GM21786 (cell line): Measurements from ENCODE around the gene MBL2.

Source experiments
- ATAC-seq: cut with Tn5 transposase; IDR thresholded peaks from one replicate; pipeline ENCODE4 v1.9.1; 2021; ENCODE audit not compliant: unreplicated experiment

The MBL2 gene

DNA sequence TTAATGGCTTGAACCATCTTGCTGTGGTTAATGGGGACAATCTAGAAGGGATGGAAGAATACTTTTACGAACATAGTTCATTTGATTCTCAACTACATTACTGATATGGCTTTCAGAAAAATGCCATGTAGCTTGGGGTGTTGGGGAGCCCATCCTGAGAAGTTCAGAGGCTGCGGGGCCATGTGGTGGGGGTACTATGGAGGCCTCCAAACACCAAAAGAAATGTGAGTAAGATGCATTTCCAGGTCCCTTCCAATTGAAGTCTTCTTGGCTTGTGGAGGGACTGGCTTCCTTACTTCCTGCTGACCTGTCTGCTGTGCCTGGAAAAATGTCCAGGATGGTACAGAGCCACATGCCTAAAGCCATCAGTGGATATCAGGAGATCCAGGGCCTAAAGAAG is 1.6 kb upstream of the MBL2 start:
- ATAC-seq, result no peak

DNA sequence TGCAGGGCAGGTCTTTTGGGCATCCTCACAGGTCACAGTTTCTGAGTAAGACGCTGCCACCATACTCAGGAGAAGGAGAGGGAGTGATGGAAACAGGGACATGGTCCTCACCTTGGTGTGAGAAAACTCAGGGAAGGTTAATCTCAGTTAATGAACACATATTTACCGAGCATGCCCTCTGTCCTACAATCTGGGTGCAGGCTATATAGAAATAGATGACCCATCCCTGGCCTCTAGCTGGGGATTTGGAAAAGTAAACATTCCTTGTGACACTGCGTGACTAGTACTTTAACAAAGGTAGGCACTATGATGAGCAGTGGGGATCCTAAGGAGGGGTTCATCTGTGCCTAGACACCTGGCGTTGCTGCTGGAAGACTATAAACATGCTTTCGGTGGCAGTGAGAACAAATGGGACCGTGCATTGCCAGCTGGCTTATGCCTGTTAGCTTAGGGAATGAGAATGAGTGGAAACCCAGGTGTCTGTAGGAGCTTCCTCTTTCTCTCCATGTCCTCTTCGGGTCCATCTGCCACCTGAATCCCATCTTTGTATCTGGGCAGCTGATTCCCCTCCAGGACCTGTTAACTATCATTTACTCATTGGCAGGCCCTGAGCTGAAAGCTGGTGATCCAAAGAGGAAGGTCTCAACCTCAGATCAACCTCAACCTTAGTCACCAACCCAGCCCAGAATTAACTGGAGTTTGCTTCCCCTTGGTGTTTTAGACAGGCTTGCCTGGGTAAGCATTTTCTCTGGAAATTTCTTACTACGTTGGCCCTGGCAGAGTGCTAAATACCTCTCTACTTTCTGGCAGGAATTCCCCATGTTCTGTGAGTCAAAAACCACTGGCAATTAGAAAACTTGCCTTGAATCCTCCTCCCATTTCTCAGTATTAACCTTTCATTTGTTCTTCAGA is 794 bp downstream of the MBL2 start:
- no peak for ATAC-seq

DNA sequence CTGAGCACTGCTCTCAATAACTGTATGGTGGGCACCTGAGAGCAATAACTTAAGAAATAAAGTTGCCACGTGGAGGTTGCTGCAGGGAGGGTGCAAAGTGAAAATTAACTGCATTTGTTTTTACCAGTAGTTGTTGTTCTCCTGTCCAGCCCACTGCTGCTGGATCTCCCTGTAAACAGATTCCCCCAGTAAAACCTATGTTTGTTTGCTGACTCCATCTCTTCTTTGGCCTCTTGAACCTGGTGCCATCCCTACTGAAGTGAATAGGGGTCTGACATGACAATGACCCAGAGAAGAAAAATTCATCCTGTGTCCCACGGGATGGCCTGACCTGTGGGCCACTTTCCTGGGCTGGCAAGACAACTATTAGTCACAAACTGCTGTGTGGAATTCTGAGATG is 1.7 kb downstream of the MBL2 start:
- ATAC-seq, result no peak

DNA sequence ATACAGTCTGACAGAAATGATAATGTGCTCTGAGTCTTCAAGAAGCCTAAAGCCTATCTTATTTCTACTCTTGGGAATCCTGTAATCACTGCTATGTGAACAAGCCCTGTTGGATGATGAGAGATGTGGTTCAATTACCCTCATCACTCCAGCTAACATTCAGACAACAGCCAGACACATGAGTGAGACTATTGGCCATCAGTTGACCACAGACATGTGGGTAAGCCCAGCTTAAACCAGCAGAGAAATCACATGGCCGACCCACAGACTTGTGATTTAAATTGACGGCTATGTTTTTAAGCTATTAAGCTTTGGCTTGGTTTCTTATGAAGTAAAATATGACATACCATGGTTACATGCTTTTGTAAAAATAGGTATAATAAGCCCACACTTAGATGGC is 2.6 kb downstream of the MBL2 start:
- ATAC-seq, result no peak

DNA sequence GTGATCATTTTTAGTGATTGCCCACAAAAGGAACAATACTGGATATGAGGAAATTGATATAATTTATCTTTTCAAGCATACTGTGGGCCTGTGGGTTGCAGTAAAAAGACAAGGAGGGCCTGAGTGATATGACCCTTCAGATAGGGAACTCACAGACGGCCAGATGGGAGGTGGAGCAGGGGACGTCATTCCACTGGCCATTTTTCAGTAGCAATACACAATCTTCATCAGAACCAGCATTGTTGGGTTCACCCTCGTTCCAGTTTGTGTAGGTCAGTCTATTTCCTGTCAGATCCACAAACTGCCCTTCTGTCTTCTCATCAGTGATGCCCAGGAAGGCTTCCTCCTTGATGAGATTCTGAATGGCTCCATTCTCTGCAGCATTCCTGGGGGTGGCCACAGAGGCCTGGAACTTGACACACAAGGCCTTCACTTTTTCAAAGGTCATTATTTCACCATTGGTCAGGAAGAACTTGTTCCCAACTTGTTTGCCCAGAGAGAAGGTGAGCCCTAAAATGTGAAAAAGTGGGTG is 4.5 kb downstream of the MBL2 start:
- no peak for ATAC-seq

DNA sequence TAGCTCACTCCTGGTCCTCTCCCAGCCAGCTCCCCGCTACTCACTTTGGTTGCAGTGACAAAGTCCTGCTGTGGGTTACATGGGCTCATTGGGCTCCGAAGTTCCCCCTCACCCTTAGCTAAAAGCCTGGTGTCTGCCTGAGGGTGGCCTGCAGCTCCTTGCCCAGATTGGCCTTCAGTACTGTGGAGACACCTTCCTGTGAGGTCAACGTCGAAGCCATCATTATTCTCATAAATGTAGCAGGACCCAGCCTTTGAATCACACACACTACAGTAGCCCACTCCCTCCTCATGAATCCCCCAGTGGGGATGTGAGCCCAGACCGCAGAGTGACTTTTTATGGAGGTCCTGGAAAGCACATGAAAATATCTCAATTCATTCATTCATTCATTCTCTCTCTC is 10.5 kb downstream of the MBL2 start:
- ATAC-seq, result no peak

DNA sequence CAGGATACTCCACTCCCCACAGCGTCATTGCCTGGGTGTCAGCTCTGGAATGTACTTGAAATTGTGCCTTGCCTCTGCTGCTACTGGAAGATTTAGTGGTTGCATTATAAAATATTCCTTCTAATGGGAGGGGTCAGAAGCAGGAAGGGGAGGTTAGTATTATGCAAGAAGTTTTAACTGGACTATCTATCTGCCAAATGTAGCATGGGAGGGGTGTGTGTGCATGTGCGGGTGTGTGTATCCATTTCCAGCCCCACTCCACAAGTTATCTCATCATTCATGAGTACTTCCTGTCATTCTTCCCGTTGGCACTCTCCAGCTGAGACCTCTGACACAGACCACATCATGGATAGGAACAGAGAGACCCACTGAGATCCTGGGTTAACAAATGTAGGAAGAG is 13.4 kb downstream of the MBL2 start:
- no peak for ATAC-seq

DNA sequence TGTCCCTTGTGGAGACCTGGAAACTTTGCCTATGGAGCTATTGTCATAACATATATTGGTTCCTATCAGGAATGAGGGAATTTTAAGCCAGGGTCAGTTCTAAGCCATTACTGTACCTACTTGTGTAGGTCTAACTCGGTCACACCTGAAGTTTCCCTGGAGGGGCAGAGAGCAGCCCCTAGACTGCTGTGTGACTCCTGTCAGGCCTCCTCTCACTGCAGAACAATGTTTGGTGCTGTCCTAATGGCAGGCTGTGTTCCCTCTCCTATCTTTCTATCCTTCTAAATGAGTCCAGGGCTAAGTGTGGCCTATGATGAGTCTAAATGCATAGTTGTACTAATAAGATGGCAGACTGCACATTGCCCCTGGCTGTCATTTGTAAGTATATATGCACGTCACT is 14.2 kb downstream of the MBL2 start:
- ATAC-seq, result no peak

DNA sequence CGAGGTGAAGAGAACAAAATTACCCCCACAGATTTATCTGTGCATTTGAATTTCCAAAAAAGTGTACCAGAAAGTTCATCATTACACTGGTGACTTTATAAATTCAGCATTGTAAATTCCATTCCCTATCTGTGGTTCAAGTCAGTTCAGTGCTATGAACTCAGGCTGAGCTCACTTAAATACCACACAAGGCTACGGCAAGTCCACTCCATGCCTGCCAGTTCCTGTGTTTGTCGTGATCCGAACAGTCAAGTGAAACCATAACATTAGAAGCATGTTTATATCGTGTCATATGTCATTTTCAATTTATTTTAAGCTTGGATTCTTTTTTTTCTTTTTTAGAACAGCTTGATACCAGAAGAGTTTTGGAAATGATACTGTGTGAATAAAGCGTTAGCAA is 14.8 kb downstream of the MBL2 start:
- ATAC-seq, result no peak

DNA sequence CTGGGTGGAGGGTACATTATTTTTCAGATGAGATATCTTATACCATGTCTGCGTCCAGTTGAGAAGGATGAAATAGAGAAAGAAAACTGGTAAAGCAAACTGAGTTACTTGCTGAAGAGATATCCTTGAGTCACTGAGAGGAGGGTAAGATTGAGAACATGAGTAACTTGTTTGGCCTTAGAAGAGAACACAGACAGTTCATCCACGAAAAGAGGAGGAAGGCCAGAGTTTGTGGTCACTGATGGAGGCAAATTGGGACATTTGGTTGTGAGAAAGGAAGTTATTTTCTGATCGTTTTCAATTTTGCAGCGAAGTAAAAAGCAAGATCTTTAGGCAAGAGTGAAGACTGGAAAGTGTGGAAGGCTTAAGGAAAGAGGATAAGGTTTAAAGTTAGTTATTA is 15.6 kb downstream of the MBL2 start:
- no peak for ATAC-seq

DNA sequence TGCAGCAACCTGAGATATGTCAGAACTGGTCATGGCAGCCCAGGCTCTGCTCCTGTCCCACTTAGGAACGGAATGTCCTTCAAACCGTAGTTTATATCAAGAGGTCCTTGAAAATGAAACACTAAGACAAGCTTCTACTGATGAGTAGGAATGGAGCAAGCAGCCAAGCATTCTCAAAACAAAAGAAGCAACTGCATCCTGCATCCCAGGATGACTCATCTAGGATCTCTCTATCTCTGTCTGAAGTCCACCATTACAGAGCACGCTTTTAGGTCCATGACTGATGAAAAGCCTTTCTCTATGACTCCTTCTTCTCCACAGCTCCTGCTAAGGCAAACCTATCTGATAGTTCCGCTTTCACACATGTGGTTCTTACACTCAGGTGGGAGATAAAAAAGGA is 16.3 kb downstream of the MBL2 start:
- ATAC-seq, result no peak

DNA sequence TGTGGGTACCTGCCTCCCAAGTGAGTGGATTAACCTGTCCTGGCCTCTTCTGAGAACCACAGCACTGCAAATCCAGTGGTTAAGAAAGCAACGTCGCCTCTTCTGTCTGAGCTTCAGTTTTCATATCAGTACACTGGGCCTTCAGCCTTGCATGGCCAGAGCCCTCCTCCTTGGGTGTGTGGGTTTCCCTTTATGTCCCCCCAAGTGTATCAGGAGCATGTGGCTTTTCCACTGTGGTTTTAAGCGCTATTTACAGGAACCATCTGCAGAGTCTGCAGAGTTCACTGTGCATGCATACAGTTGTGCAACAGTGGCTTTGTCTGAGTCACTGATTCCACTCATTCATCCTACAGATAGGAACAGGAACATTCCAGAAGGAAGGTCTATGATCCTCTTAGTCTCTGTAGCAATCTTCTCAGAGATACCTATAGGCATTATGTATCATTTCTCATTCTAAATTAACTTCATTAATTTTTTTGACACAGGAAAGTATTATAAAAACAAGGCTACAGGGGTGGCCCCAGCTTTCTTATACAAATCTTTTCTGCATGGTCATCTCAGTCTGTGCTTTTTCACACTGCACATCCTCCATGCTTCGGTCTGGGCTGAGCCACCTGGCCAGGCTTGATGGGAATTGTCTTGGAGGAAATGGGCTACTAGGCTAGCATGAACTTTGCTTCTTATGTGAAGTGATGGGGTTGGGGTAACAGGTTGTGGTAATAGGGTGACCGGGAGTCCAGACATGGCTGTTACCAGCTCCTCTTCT is 17.1 kb downstream of the MBL2 start:
- no peak for ATAC-seq

DNA sequence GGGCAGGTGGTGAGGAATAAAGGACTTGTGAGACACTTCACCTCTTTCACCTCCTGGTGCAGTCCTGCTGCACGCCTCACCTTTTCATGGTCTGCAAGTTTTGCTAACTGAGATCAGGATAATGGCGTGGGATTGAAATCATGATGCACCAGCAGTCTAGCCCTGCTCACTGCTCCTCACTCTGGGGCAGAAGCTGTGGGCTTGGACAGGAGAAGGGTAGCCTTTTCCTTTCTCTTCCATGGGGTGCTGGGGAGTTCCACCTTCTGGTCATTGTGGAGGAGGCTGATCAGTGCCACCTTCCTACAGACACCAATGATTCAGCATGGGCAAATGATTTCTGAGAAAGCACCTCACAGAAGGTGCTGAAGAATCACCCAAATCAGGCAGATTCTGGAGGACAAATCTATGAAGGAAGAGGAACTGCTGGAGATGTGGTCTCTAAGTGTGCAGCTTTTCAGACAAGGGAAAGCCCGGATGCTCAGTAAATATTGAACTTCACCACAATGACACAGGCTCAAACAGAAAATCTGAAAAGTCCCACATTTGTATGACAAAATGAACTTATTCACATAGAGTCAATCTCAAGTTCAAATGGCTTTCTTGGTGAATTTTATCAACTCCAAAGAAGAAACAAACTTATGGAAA is 19.7 kb downstream of the MBL2 start:
- ATAC-seq, result no peak

DNA sequence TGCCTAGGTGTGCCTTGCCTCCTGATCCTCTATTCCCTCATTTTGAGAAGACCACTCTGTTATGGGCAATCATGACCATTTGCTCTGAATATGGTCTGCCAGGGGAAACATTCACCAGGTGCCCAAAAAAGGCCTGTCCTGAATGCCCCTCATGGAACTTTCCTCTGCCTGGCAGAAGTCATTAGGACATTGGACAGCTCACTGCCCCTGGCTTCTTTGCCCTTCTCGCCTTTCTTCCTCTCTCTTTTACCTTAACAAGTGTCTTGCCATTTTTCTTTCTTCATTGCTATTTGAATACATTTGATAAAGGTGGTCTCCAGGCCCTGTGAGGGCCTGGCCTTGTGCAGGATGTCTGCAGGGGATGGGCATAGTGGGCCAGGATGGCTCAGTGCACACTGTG is 20.3 kb downstream of the MBL2 start:
- ATAC-seq, result no peak

DNA sequence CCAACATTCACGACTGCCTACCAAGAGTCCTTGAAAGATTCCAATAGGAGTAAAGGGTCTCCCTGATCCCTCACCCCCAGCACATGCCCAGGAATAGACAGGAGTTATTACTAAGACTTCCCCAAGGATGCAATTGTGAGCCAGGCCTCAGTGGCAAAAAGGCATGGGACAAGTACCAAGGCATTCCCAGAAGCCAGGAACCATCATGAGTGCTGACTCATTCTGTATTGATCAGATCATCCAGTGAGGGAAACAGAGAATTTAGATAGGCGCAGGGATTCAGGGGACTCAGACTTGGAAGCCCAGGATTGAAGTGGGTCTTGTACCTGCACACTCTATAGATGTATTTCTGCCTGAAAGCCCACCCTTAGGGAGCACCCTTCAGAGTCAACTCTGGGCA is 21.2 kb downstream of the MBL2 start:
- no peak for ATAC-seq

DNA sequence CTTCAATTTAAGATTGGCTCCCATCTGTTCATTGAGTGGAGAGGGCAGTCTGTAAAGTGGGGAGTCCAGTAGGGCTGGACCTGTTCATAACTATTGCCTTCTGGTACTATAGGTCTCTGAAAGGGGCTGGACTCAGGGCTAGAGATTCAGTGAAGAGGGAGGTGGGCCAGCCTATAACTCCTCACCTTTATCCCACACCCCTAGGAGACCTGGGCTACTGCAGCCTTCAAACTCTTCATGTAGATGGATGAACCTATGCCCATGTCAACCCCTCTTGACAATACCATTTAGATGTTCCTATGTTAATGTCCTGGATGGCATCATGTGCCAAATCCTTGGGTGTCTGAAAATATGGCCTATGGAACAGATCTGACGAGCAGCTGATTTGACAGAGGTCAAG is 22.0 kb downstream of the MBL2 start:
- no peak for ATAC-seq

DNA sequence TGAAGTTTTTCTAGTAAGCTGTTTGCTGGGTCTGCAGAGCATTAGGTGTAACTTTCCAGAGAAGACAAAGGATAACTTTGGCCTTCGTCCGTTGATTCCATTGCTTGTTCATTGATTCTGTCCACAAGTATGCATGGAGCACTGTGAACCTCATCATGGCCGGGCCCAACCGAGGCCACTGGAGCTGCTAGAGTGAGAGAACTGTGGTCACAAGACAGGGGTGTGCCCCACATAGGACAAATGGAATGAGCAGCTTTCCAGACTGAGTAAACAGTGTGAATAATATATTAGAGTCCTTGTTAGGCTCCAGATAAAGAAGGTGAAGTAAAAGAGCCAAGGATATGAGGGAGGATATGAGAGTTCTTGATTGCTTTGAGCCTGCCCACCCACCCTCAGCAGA is 24.9 kb downstream of the MBL2 start:
- no peak for ATAC-seq

DNA sequence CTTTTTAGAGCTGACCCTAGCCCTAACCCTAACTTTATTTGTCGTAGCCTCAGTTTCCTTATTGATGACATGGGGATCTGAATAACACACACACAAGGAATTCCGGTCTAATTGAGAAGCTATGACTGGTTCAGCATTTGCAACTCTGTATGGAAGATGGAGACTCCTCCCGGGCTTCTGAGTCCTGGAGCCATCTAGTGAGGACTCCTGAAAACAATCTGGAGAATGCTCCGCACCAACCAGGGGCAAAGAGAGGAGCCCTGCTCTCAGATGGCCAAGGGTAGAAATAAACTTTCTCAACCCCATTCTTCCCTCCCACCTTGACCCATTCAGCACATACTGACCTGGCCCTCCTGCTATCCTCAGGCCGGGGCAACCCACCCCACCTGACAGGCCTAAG is 26.4 kb downstream of the MBL2 start:
- no peak for ATAC-seq

DNA sequence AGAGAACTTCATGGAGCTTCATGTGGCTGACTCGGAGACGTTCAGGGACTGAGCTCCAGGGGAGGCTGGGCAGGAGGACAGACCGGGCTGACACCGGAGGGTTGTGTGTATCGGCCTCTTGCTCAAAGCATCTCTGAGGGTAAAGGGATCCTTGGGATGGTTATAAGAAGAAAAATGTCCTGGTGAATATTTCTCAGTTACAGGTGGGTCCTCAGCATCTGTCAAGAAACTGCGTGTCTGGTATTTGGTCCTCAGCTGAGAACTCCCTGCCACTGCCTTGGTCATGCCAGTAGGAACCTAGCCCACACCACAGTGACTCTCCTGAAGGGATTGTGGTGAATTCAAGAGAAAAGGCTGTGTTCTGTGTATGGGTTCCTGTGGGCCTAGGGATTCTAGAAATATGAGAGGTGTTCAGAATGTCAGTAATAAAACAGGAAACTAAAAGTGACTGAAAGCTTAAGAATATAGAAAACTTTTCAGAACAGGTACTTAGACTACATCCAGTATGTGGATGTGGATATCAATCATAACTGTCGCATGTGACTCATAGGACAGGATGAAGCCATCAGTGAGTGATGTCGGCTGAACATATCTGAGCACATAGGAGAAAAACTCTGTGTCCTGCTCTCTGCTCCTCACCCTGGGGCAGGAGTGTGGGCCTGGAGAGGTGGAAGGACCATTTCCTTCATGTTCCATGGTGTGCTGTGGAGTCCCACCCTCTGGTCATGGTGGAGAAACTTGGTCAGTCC is 28.4 kb downstream of the MBL2 start:
- no peak for ATAC-seq

DNA sequence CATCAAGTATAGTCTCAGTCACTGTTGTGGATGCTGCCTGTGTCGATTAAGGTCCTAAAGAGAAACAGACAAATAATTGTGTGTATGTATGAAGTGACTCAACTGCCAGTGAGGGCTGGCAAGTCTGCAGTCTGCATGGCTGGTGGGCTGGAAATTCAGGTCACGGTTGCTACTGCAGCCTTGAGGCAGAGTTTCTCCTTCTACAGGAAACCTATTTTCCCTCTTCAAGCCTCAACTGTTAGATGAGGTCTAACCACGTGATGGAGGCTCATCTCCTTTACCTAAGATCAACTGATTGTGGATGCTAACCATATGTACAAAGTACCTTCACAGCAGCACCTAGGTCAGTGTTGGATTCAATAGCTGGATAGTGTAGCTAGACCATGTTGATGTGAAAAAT is 29.9 kb downstream of the MBL2 start:
- no peak for ATAC-seq

DNA sequence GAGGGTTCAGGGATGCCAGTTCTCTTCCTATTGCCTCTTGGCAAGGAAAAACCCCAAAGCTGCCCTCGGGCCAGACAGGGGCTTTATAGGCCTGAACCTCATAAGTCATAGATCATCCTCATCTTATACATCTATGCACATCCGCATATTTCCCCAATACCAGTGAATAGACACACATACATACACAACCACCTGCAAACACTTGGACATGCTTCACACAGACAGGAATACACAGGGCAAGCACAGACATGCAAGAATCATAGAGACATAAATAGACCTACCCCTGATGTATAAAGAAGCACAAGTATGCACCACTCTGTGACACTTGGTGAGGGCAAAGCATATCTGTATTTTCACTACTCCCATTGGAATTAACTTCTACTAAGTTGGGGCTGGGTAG is 30.7 kb downstream of the MBL2 start:
- no peak for ATAC-seq
